Amygdala (tissue), 56 donors: ENCODE results near the gene LGR5.

Source experiments
- DNase-seq, 56 donors: peaks; one replicate each; lab custom pipeline; 2025; lab: John Stamatoyannopoulos, UW

The LGR5 gene, protein sequence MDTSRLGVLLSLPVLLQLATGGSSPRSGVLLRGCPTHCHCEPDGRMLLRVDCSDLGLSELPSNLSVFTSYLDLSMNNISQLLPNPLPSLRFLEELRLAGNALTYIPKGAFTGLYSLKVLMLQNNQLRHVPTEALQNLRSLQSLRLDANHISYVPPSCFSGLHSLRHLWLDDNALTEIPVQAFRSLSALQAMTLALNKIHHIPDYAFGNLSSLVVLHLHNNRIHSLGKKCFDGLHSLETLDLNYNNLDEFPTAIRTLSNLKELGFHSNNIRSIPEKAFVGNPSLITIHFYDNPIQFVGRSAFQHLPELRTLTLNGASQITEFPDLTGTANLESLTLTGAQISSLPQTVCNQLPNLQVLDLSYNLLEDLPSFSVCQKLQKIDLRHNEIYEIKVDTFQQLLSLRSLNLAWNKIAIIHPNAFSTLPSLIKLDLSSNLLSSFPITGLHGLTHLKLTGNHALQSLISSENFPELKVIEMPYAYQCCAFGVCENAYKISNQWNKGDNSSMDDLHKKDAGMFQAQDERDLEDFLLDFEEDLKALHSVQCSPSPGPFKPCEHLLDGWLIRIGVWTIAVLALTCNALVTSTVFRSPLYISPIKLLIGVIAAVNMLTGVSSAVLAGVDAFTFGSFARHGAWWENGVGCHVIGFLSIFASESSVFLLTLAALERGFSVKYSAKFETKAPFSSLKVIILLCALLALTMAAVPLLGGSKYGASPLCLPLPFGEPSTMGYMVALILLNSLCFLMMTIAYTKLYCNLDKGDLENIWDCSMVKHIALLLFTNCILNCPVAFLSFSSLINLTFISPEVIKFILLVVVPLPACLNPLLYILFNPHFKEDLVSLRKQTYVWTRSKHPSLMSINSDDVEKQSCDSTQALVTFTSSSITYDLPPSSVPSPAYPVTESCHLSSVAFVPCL

DNA sequence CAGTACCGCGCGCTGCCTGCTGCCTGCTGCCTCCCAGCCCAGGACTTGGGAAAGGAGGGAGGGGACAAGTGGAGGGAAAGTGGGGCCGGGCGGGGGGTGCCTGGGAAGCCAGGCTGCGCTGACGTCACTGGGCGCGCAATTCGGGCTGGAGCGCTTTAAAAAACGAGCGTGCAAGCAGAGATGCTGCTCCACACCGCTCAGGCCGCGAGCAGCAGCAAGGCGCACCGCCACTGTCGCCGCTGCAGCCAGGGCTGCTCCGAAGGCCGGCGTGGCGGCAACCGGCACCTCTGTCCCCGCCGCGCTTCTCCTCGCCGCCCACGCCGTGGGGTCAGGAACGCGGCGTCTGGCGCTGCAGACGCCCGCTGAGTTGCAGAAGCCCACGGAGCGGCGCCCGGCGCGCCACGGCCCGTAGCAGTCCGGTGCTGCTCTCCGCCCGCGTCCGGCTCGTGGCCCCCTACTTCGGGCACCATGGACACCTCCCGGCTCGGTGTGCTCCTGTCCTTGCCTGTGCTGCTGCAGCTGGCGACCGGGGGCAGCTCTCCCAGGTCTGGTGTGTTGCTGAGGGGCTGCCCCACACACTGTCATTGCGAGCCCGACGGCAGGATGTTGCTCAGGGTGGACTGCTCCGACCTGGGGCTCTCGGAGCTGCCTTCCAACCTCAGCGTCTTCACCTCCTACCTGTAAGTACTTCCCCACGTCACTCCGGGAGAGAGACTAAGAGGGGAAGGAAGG lies at the start of gene LGR5:
Gene LGR5 (plus strand): TSS at position 186 of the 732 bp plus-strand sequence. CDS start 283 bp downstream, at position 469.
- DNase-seq: peak in 52 of 56 donors; percentile 23 to 88 (median 64)

DNA sequence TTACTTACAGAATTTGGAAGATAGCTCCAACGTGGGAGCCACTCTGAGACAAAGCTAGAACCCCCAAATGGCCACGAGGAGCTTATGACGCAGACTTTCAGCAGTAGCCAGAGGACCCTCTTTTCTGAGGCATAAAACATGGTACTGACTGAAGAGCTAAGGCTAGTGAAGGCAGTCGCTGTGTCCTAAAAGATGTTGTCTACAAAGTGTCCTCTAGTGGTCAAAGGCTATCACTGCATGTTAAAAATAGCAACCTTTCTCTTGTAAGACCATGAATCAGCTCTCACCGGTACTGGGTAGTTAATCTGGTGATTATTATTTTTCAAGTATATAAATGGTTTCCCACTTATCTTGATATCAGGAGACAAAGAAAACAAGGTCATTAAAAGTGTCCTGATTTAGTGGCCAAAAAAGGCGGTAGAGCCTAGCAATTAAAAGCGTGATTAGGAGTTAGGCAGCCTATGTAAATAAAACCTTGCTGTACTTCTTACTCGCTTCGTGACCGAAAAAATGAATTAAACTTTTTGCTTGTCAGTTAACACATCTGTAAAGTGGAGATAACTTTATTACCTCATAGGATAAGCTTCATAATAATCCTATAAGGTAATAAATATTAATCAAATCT lies 47.0 kb upstream of the LGR5 start:
- peak in 1 of 56 donors; percentile 46 for DNase-seq

DNA sequence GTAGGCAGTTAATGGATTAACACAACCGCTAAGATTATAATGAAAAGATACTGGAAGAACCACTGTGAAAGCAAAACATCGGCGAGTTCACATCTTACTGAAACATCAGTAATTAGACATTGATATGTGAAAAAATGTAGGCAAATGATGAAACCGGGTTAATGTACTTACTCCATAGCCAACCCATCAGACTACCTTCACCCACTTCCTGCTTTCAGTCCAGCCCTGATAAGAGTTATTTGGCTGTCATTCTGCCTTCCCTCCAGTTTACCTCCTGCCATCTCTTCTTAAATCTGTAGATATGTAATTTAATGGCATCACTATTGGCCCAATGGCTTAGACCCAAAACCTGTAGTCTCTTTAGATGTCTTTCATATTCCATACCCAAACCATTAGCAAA lies 46.0 kb upstream of the LGR5 start:
- no peak for DNase-seq

DNA sequence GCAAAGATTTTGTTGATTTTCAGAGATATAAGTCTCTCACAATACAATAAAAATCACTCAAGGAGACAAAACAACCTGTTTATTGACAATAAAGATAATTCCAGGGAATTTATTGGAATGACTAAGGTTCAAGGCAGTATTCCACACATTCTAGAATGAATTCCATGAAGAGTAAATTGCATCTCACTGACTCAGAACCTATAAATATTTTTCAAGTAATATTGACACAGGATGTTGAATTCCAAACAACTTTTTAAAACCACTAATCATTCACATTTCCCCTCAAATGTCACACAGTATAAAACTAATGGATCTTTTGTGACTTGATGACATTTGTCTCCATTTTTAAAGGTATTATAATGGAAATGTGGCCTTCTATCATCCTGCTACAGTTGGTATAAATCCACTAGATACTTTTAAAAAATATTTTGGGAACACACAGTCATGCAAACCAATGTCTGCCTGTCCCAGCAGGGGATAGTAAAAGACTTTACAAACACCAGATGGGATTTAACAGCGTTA lies 42.1 kb upstream of the LGR5 start:
- no peak for DNase-seq

DNA sequence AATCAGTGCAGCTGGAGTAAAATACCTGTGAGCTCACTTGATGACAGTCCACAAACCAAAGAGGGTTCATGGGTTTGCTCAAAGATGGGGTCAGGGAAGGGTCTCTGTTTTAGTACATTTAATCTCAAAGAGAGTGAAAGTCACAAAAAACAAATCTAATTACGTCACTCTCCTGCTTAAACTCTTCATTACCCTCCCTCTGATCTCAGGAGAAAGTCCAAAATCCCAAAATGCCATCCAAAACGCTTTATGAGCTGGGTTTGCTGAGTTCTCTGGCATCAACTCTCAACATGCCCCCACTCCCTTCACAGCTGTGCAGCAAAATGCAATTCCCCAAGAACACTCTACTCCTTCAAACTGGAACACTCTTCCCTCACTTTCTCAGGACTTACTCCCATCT lies 40.4 kb upstream of the LGR5 start:
- DNase-seq: no peak

DNA sequence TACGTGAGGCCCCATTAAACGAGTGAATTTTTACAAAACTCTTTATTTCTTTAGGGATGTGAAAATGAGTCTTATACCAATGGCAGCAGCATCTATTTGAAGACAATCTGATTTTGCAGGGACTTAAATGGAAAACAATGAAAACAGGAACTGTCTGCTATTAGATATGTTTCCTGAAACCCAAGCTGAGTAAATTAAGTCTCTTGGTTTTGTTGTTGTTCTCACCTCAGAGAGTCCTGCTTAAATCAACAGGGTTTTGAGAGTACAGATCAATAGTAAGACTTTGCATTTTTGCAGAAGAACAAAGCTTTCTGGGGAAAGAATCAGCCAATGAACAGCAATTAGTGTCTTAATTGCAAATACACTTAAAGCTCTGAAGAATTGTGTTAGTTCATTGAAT lies 39.1 kb upstream of the LGR5 start:
- DNase-seq: no peak

DNA sequence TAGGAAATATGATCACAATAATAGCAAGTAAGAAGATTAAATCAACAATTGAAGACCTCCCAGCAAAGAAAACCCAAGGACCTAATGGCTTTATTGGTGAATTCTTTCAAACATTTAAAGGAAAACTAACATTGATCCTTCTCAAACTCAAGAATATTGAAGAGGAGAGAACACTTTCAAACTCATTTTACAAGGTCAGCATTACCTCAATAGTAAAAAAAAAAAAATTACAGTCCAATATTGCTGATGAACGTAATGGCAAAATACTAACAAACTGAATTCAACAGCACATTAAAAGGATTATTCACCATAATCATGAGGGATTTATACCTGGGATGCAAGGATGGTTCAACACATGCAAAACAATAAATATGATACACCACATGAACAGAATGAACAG lies 33.7 kb upstream of the LGR5 start:
- DNase-seq: no peak

DNA sequence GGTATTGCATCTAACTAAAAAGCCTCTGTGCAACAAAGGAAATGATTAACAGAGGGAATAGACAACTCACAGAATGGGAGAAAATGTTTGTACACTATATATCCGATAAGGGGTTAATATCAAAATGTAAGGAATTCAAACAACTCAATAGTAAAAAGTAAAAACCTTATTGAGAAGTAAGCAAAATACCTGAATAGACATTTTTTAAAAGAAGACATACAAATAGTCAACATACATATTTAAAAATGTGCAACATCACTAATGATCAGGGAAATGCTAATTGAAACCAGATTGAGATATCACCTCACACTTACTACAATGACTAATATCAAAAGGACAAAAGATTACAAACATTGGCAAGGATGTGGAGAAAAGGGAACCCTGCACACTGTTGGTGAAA lies 31.9 kb upstream of the LGR5 start:
- no peak for DNase-seq

DNA sequence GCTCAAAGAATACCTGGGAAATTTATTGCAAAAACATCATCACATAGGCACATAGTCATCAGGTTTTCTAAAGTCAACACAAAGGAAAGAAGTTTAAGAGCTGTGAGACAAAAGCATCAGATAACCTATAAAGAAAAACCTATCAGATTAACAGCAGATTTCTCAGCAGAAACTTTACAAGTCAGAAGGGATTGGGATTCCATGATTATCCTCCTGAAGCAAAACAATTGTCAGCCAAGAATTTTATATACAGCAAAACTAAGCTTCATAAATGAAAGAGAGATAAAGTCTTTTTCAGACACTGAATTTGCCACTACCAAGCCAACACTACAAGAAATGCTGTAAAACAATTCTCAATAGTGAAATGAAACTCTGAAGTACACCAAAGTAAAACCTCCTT lies 28.8 kb upstream of the LGR5 start:
- no peak for DNase-seq

DNA sequence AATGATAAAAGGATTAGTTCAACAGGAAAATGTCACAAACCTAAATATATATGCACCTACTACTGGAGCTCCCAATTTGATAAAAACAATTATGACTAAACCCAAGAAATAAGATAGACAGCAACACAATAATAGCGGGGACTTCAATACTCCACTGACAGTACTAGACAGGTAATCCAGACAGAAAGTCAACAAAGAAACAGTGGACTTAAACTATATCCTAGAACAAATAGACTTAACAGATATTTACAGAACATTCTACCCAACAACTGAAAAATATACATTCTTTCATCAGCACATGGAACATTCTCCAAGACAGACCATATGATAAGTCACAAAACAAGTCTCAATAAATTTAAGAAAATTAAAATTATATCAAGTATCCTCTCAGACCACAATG lies 28.0 kb upstream of the LGR5 start:
- DNase-seq: no peak

DNA sequence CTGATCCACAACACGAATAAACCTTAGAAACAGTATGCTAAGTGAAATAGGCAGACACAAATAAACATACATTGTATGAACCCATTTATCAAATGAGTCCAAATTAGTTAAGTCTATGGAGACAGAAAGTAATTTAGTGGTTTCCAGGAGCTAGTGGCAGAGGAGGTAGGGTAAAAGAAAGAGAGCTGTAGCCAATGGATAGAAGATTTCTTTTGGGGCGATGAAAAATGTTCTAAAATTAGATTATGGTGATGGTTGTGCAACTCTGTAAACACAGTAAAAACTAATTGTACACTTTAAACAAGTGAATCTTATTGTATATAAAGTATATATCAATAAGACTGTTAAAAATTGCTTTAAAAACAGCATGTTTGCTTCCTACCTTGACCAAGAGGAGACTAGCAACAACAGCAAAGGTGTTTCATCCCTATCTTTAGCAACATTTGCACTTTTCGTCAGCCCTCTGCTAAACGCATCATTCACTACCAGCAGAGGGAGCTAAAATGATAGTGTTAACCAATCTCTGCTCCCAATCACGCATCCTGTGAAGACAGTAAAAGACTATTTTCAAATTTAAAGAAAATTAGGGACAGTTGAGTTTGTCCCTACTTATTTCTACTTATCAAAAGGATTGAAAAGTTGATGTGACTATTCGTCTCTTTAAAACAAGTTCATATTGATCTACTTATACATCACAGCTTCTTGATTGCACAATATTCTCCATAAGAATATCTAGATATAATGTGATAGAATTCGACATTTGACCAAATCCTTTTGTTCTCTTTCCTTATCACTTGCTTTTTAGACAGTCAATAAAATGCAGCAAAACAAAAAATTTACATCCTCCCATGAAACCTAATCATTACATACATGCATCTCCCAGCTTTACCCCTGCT lies 24.0 kb upstream of the LGR5 start:
- DNase-seq: peak in 7 of 56 donors; percentile 0 to 59 (median 12)

DNA sequence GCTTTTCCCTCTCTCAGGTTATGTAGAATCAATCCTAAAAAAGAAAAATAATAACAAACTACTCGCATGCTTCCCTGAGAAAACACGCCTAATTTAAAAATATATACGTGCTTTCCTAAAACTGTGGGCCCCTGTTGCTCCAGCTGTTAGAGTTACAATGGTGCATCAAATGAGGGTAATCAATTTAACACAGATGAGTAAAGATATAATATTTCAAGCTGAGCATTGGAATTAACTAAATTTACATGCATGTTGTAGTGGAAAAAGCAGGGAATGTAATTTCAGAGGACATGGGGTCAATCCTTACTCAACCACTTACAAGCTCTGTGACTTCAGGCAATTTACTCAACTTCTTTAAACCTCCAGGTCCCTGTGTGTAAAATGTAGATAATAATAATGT lies 22.4 kb upstream of the LGR5 start:
- DNase-seq: no peak

DNA sequence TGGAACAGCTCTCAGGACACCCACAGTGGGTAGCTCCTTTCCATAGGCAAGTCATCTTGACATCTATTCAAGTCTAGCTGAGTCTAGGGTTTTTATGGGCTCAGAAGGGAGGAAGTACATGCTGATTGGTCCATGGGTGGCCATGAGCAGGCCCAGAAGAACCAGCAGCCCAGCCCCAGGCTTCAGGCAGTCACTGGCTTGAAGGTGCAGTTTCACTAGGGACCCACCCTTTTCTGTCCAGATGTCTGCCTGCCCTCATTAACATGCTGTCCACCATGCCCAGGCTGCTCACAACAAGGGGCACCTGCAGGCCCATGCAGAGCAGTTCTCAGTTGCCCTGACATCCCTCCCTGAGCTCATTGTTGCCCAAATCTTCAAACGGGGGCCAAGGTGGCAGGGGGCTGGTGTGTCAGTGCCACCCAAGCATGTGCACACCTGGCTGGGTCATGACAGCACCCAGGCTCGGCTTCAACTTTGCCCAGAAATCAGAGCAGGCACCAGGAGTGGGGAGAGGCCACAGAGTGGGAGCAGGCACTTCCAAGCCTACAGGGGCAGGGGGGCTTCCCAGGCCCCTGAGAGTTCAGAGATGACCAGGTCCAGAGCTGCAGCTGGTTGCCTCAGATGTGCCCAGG lies 18.7 kb upstream of the LGR5 start:
- DNase-seq: no peak

DNA sequence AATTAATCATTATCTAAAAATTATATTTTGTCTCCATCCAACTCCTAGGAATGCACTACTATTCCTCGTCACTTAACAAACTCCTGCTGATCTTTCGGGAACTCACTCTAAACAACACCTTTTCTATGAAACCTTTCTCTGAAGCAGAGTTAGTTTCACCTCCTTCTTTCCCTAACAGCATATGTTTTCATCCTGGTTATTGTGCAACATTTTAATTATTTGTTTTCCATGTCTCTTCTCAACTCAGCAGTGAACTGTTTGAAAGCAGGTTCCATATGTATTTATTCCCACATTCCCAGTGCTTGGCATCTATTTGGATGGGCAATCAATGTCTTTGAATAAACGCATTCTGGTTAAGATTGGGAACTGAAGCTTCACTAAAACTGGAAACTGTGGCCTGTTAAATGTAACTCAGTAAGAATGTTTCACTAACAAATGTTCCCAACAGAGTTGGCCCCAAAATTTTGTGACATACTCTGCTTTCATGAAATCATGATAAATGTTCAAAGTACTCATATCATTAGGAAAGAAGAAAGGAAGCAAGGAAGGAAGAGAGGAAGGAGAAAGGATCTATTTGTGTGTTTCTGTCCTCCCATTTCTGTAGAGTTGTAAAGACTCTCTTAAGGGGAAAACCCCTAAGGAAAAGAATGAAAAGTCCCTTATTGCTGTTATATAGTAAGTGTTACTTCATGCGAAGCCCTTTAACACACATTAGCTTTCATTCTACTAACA lies 13.9 kb upstream of the LGR5 start:
- no peak for DNase-seq

DNA sequence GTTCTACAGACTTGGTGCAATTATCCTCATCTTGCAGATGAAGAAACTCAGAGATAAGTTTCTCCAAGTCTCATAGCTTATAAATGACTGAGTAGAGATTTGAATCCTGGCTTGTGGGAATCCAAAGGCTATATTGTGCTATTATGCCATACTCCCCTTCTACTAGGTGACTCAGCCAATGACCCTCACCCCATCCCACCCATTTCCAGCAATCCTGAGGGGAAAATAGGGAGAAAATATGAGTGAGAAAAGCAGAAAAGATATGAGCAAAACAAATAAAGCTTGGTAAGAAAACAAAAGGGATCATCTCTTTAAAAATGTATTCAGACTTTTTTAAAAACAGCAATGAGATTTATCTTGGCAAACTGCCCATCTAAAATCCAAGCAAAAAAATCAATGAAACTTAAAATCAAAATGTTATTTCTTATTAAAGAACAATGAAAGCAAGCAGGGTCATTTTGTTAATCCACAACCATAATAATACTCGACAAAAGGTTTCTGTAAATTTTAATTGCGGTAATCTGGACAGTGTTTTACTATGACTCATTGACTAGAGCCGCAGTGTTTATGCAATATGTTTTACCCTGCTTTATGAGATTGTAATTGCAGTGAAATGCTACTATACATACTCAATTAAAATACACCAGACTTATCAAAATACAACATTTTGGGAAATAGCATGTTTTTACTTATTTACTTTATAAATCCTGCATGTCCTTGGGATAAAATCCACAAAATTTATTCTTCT lies 13.1 kb upstream of the LGR5 start:
- DNase-seq: no peak

DNA sequence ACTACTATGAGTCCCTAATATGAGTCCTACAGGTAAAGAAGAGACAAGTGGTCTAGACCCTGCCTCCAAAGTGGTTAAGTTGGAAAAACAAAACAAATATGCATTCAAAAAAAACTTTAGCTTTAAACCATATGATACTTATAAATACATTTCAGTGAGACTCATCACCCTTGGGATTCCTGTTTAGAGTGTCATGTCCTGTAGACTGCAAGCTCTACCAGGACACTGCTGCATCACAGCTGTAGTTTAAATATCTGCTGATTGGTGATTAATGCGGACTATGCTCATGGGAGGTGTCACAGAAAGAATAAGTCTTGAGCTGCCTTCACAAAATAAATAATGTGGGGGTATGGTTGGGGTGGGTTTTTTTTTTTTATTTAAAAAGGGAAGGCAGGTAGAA lies 8.8 kb upstream of the LGR5 start:
- no peak for DNase-seq

DNA sequence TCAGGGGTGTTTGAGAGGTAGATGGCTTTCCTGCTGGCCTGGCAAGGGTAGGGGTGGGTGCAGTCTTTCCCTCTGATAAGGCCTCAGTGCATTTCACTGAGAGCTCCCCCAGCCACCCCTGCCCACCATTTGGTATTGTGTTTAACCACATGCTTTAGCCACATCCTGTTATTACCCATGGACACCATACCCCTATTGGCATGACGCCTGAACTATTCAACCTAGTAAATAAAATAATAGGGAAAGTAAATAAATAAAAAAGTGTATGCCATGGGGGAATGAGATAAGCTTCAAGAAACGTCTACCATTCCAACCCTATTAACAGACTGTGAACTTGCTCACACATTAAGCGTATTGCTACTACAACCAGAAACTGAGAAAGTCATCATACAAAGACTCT lies 7.6 kb upstream of the LGR5 start:
- DNase-seq: no peak
